PC-3 (cell line): ENCODE measurements around the gene P2RX4. TPM values are rescaled to one million over a fixed set of nuclear protein-coding genes. Genes with fewer than 3 reads are reported as not detected.
"Not testable (repeated sequence)": the region's sequence is repeated elsewhere in the genome, so short reads cannot be mapped to it uniquely, and the experiment has no call there.

Experiments used
- ATAC-seq: fragments of 200-7000 bp; cut with Tn5 transposase; 2 replicates; pipeline ENCODE4 v1.9.1; 2020; ENCODE audit warnings: mild to moderate bottlenecking, moderate library complexity
- BruUV-seq: library from RNA; stranded (reverse); fragments of 400-500 nt; replicated peaks from 2 replicates; lab custom pipeline; 2021; lab: Mats Ljungman, UMichigan
- CTCF ChIA-PET: fragments of 300-600 bp; sonication (Branson Sonifier 250); formaldehyde crosslinking; loops from one replicate; lab custom pipeline; 2022; ENCODE audit warnings: antibody characterized with exemption; lab: Charles Lee
- POLR2A ChIA-PET: fragments of 300-600 bp; sonication (Branson Sonifier 250); formaldehyde crosslinking; loops from one replicate; lab custom pipeline; 2022; ENCODE audit warnings: antibody characterized with exemption; ENCODE audit not compliant: unreplicated experiment; lab: Charles Lee
- DNase-seq: peaks from one replicate; pipeline ENCODE4 v3.0.0-alpha.2; 2015
- H2AFZ ChIP-seq: fragments of 300-600 bp; sonication (generic); 2 replicates; pipeline ENCODE4 v1.6.0; 2016; ENCODE audit warnings: antibody characterized with exemption, low read length
- H3F3A ChIP-seq: fragments of 300-600 bp; sonication (generic); one replicate; pipeline ENCODE4 v1.6.0; 2017; ENCODE audit warnings: antibody characterized with exemption, low read length, control low read depth, mild to moderate bottlenecking; ENCODE audit not compliant: unreplicated experiment
- H3K27ac ChIP-seq: fragments of 300-600 bp; sonication (generic); 2 replicates; pipeline ENCODE4 v1.5.1; 2016; ENCODE audit warnings: mild to moderate bottlenecking, low read length
- H3K27me3 ChIP-seq: fragments of 300-600 bp; sonication (generic); 2 replicates; pipeline ENCODE4 v1.6.1; 2016; ENCODE audit warnings: low read length, mixed read lengths
- H3K36me3 ChIP-seq: fragments of 300-600 bp; sonication (generic); 2 replicates; pipeline ENCODE4 v1.6.1; 2016; ENCODE audit warnings: low read depth, mixed run types, low read length, mixed read lengths
- H3K4me1 ChIP-seq: fragments of 300-600 bp; sonication (generic); 2 replicates; pipeline ENCODE4 v1.5.1; 2016; ENCODE audit warnings: low read length; ENCODE audit not compliant: insufficient read depth
- H3K4me2 ChIP-seq: fragments of 300-600 bp; sonication (generic); 2 replicates; pipeline ENCODE4 v1.6.0; 2016; ENCODE audit warnings: low read length
- H3K4me3 ChIP-seq: fragments of 300-600 bp; sonication (generic); 2 replicates; pipeline ENCODE4 v1.5.1; 2016; ENCODE audit warnings: mild to moderate bottlenecking, low read length, mixed read lengths
- H3K79me2 ChIP-seq: fragments of 300-600 bp; sonication (generic); 2 replicates; pipeline ENCODE4 v1.6.1; 2017; ENCODE audit warnings: low read length, mixed read lengths
- H3K9ac ChIP-seq: fragments of 300-600 bp; sonication (generic); 2 replicates; pipeline ENCODE4 v1.6.0; 2016; ENCODE audit warnings: mild to moderate bottlenecking, low read length
- H3K9me2 ChIP-seq: fragments of 300-600 bp; sonication (generic); replicated peaks from 2 replicates; pipeline ENCODE4 v1.6.1; 2016; ENCODE audit warnings: mixed run types, low read length, mixed read lengths
- H3K9me3 ChIP-seq: fragments of 300-600 bp; sonication (generic); 2 replicates; pipeline ENCODE4 v1.6.1; 2016; ENCODE audit warnings: low read length, mixed read lengths
- H4K20me1 ChIP-seq: fragments of 300-600 bp; sonication (generic); 2 replicates; pipeline ENCODE4 v1.6.1; 2016; ENCODE audit warnings: low read length, mixed read lengths
- CTCF ChIP-seq: fragments of 300-600 bp; sonication (generic); conservative IDR thresholded peaks from 2 replicates; pipeline ENCODE4 v1.5.1; 2017; ENCODE audit warnings: antibody characterized with exemption, low read depth, mild to moderate bottlenecking, low read length
- EZH2 ChIP-seq: fragments of 300-600 bp; sonication (generic); IDR thresholded peaks from one replicate; pipeline ENCODE4 v1.6.1; 2017; ENCODE audit warnings: antibody characterized with exemption, mild to moderate bottlenecking, low read length; ENCODE audit not compliant: unreplicated experiment
- EZH2phosphoT487 ChIP-seq: fragments of 300-600 bp; sonication (generic); IDR thresholded peaks from 2 replicates; pipeline ENCODE4 v1.6.1; 2018; ENCODE audit warnings: mild to moderate bottlenecking, antibody characterized with exemption, low read length, borderline replicate concordance
- intact Hi-C: fragments of 100-400 bp; cut with micrococcal nuclease; formaldehyde crosslinking; loops from 2 replicates; pipeline ENCODE4 v1.9.0; 2023
- total RNA-seq: library from RNA; depleted of rRNA; stranded (reverse); fragments of >200 nt; gene quantifications from 2 replicates; pipeline ENCODE4 v1.2.3, GENCODE V29; 2014

Gene P2RX4
- total RNA-seq, 1 experiment from 2014 or later: 21.6 TPM

GRCh38 chr12:121162985-121163384 is 46.9 kb upstream of the P2RX4 start:
- H3K9me2 ChIP-seq: no peaks in the 10 kb centered on the region
- POLR2A ChIA-PET: no interaction called here

DNA sequence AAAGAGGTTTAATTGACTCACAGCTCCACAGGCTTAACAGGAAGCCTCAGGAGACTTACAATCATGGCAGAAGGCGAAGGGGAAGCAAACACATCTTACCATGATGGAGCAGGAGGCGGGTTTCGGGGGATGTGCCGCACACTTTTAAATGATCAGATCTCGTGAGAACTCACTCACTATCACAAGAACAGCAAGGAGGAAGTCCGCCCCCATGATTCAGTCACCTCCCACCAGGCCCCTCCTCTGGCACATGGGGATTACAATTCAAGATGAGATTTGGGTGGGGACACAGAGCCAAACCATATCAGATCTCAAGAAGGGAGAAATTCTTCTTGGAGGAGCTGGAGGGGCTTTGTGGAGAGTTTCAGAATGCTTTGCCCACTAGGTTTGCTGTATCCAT is 45.1 kb upstream of the P2RX4 start:
- H3K27me3 ChIP-seq, H3K27ac ChIP-seq, H3K4me2 ChIP-seq, H4K20me1 ChIP-seq, H3K4me1 ChIP-seq, H3K4me3 ChIP-seq, H3K9me3 ChIP-seq, intact Hi-C loops, H3K9ac ChIP-seq, POLR2A ChIA-PET, H3K79me2 ChIP-seq, H3K9me2 ChIP-seq, ATAC-seq, DNase-seq, H2AFZ ChIP-seq, BruUV-seq, H3F3A ChIP-seq, CTCF ChIA-PET, H3K36me3 ChIP-seq: not testable (repeated sequence)

More at GRCh38 chr12:121162985-121163384, 46.9 kb upstream of the P2RX4 start:
- H3F3A ChIP-seq: no peaks in the 10 kb centered on the region
- no peaks in the 10 kb centered on the region for H3K36me3 ChIP-seq
- no peaks in the 10 kb centered on the region for H3K27me3 ChIP-seq
- no peaks in the 10 kb centered on the region for H4K20me1 ChIP-seq
- DNase-seq: no peak
- no peak overlapping the region for H3K9ac ChIP-seq
- H3K4me1 ChIP-seq: no peaks in the 10 kb centered on the region
- ATAC-seq: no peak
- no peak overlapping the region for H3K27ac ChIP-seq
- no peak for TF ChIP-seq CTCF
- no peak for TF ChIP-seq EZH2
- TF ChIP-seq EZH2phosphoT487: no peak
- H3K9me3 ChIP-seq: no peaks in the 10 kb centered on the region
- no peaks in the 10 kb centered on the region for H3K79me2 ChIP-seq
- intact Hi-C loops: no loop called here
- no peak overlapping the region for H2AFZ ChIP-seq
- no peak overlapping the region for H3K4me2 ChIP-seq
- CTCF ChIA-PET: no interaction called here
- no peak overlapping the region for H3K4me3 ChIP-seq
- BruUV-seq: no TSS peak

- no peaks in the 10 kb centered on the region for H3K79me2 ChIP-seq
- H3K27me3 ChIP-seq: no peaks in the 10 kb centered on the region
- no peak overlapping the region for H2AFZ ChIP-seq
- POLR2A ChIA-PET: no interaction called here
- intact Hi-C loops: no loop called here
- no peak overlapping the region for H3K4me2 ChIP-seq
- CTCF ChIA-PET: no interaction called here
- no peaks in the 10 kb centered on the region for H3F3A ChIP-seq
- DNase-seq: no peak
- TF ChIP-seq CTCF (no peak), EZH2 (no peak), EZH2phosphoT487 (no peak)
- H3K27ac ChIP-seq: no peak overlapping the region
- no peaks in the 10 kb centered on the region for H3K36me3 ChIP-seq
- BruUV-seq: no TSS peak
- H3K9ac ChIP-seq: no peak overlapping the region
- H4K20me1 ChIP-seq: no peaks in the 10 kb centered on the region
- no peaks in the 10 kb centered on the region for H3K4me1 ChIP-seq
- no peaks in the 10 kb centered on the region for H3K9me2 ChIP-seq
- H3K9me3 ChIP-seq: no peaks in the 10 kb centered on the region
- no peak for ATAC-seq
- no peak overlapping the region for H3K4me3 ChIP-seq
Observed at GRCh38 chr12:121165316-121165715, 44.6 kb upstream of the P2RX4 start.
